ENCODE results near the gene A3GALT2.

DNA sequence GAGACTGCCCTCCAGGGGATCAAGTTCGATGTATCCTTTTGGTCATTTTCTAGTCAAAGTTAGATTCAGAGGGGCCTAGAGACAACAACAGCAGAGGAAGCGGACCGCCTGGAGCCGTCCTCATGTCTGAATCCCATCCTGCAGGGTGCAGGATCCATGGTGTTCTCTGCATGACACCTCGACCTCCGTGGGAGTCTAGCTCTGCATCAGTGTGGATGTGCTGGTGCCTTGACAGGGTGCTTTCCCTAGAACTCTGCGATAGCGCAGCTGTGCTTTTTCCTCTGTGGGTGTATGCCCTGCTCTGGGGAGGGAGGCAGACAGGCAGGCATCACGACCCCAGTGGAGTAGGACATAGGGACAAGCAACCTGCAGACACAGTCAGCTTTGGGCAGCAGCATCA lies 48.2 kb upstream of the A3GALT2 start:
- TF ChIP-seq, protein P1, sequence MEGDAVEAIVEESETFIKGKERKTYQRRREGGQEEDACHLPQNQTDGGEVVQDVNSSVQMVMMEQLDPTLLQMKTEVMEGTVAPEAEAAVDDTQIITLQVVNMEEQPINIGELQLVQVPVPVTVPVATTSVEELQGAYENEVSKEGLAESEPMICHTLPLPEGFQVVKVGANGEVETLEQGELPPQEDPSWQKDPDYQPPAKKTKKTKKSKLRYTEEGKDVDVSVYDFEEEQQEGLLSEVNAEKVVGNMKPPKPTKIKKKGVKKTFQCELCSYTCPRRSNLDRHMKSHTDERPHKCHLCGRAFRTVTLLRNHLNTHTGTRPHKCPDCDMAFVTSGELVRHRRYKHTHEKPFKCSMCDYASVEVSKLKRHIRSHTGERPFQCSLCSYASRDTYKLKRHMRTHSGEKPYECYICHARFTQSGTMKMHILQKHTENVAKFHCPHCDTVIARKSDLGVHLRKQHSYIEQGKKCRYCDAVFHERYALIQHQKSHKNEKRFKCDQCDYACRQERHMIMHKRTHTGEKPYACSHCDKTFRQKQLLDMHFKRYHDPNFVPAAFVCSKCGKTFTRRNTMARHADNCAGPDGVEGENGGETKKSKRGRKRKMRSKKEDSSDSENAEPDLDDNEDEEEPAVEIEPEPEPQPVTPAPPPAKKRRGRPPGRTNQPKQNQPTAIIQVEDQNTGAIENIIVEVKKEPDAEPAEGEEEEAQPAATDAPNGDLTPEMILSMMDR (IDR thresholded peaks at IDR 0.05; ENCODE audit: low read depth, low read length, missing input control), result no peak
- TF ChIP-seq, protein P2, sequence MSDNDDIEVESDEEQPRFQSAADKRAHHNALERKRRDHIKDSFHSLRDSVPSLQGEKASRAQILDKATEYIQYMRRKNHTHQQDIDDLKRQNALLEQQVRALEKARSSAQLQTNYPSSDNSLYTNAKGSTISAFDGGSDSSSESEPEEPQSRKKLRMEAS (IDR thresholded peaks at IDR 0.05), result no peak
- TF ChIP-seq, protein P3, sequence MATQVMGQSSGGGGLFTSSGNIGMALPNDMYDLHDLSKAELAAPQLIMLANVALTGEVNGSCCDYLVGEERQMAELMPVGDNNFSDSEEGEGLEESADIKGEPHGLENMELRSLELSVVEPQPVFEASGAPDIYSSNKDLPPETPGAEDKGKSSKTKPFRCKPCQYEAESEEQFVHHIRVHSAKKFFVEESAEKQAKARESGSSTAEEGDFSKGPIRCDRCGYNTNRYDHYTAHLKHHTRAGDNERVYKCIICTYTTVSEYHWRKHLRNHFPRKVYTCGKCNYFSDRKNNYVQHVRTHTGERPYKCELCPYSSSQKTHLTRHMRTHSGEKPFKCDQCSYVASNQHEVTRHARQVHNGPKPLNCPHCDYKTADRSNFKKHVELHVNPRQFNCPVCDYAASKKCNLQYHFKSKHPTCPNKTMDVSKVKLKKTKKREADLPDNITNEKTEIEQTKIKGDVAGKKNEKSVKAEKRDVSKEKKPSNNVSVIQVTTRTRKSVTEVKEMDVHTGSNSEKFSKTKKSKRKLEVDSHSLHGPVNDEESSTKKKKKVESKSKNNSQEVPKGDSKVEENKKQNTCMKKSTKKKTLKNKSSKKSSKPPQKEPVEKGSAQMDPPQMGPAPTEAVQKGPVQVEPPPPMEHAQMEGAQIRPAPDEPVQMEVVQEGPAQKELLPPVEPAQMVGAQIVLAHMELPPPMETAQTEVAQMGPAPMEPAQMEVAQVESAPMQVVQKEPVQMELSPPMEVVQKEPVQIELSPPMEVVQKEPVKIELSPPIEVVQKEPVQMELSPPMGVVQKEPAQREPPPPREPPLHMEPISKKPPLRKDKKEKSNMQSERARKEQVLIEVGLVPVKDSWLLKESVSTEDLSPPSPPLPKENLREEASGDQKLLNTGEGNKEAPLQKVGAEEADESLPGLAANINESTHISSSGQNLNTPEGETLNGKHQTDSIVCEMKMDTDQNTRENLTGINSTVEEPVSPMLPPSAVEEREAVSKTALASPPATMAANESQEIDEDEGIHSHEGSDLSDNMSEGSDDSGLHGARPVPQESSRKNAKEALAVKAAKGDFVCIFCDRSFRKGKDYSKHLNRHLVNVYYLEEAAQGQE (IDR thresholded peaks at IDR 0.05), result no peak
- TF ChIP-seq RAD21 (IDR thresholded peaks at IDR 0.05), result no peak
- no peak for TF ChIP-seq TAF1 (conservative IDR thresholded peaks at IDR 0.05)
- TF ChIP-seq GABPA (IDR thresholded peaks at IDR 0.05 in 1 of 2, conservative IDR thresholded peaks at IDR 0.05 in 1 of 2), result no peak
- TF ChIP-seq YY1 (IDR thresholded peaks at IDR 0.05), result no peak
- no peak for TF ChIP-seq EGR1 (IDR thresholded peaks at IDR 0.05; ENCODE audit: low read depth in 2 of 2)
- TF ChIP-seq, protein P4, sequence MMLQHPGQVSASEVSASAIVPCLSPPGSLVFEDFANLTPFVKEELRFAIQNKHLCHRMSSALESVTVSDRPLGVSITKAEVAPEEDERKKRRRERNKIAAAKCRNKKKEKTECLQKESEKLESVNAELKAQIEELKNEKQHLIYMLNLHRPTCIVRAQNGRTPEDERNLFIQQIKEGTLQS (IDR thresholded peaks at IDR 0.05), result no peak
- TF ChIP-seq JUND (IDR thresholded peaks at IDR 0.05), result no peak
